Measurements from ENCODE around the gene PSD2.

- no peak for TF ChIP-seq EZH2phosphoT487 (IDR thresholded peaks at IDR 0.05; ENCODE audit: low read depth)
- TF ChIP-seq CTCF (IDR thresholded peaks at IDR 0.05; ENCODE audit: low read depth, low read length): peak; percentile 61
Observed at GRCh38 chr5:139863855-139864558, 68.4 kb downstream of the PSD2 start.

Measured in OCI-LY3 (cell line).